Suppressor macrophage (primary cell): ENCODE results near the gene ELMOD1.
A peak's percentile ranks its signal among the peaks of the same experiment; 100 is the strongest.

Experiments used
- DNase-seq, 4 experiments: peaks; one replicate each; pipeline ENCODE4 v3.0.0-alpha.2; 2020 to 2022

ELMOD1 gene

DNA sequence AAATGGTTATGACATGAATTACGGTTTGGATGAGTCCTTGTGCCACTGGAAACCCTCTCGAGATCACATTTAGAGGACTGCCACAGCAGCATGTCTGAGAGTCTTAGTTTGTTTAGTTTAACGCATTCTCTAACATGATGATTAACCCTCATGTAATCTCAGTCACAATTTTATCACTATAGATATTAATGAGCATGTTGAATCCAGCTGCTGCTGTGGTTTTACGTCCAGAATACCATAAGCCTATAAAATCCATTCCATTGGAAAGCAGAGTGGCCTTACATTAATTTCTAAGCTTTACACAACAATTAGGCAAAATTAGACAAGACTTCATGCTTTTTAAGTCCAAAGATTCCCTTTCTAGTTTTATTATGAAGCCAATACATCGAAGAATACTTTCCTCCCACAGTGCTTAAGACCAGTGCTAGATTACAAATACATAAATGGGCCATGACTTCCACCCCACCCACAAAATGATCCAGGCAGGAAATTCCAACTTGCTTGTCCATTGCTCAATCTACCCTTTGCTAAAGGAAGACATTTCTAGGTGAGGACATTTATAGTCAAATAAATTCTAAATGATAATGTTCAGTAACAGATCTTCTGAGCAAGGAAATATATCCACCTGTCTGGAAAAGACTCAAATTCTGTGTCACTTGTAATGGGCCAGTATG, 3.5 kb upstream of the ELMOD1 start:
- no peak for DNase-seq

DNA sequence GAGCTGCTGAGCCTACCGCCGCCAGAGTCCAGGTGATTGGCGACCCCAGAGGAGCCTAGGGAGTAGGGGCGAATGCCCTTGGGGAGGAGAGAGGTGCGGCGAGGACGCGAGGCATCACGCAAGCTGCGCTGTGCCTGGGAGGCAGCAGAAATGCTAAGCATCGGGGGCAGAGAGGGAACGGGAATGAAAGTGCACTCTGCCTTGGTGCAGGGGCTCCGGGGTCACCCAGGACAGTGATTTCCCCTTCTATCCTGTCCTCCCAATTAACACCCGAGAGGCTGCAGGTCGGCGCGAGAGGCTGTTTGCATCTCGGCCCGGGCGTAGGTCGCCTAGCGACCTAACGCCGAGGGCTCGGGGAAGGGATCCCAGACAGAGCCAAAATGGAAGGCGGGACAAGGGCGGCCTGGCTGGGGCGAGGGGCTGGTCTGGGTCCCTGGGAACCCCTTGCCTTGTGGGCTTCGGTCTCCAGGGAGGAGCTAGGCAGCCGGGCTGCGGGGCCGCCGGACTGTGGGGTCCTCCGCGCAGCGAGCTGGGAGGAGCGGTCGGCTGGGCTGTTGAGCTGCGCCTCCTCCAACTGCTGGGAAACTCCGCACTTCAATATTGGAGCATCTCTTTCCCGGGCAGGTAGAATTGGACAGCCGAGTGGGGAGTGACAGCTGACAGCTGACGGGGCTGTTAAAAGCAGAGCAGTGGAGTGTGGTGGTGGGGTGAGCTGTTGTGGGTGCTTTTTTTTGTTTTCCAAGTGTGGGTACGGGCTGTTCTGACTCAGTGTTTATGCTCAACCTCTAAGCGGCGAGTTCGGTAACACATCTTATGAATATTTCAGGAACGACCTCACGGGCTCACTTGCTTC, 657 bp downstream of the ELMOD1 start:
- peak in 1 of 4 experiments; percentile 12 for DNase-seq

DNA sequence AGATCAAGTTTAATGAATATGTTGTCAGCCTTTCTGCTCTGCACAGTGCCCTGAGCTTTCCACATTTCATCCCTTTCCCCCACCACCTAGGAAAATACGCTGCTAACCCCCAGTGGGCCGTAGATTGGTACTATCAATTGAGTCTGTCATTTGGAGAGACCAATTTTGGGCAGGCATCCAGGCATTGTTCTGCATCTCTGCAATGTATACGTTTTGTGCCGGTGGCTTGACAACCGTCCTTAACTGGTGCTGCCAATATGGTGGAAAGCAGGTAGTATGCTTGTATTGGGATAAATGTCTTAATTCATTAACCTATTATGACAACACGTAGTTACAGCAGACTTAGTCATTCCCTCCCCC, 1.3 kb downstream of the ELMOD1 start:
- no peak for DNase-seq

GRCh38 chr11:107592813-107593212, 1.9 kb downstream of the ELMOD1 start:
- no peak for DNase-seq

DNA sequence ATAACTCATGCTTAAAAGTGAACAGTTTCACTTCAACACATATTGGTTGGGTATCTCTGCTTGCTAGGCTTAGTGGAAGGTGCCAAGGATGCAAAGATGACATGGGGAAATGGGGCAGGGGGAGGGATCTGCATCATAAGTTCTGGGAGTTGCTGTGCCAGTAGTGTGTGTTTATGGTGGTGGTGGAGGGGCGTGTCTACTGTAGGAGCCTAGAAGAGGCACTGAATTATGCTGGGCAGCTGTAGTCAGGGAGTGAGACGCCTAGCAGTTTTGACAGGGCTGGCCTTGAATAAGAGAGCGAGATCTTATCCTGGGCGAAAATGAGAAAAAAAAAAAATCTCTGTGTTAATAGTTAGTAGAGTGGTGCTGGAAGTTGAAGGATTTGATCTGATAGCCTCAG, 3.0 kb downstream of the ELMOD1 start:
- DNase-seq = no peak

DNA sequence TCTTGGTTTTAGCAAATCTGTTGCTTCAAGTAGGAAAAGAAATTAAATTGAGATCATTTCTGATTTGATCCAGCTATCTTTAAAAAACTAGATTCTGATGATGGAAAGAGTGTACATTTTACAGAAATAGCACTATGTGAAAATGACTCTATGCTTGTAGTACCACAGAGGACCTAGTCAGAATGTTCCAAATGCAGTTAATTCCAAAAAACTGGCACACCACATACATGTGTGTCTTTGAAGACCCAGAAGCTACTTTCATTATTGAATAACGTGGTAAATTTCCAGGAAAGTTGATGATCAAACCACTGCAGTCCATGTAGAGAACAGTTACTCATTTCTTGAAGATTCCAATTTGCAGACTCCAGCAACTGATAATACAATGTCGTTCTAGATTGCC, 3.8 kb downstream of the ELMOD1 start:
- DNase-seq = no peak

DNA sequence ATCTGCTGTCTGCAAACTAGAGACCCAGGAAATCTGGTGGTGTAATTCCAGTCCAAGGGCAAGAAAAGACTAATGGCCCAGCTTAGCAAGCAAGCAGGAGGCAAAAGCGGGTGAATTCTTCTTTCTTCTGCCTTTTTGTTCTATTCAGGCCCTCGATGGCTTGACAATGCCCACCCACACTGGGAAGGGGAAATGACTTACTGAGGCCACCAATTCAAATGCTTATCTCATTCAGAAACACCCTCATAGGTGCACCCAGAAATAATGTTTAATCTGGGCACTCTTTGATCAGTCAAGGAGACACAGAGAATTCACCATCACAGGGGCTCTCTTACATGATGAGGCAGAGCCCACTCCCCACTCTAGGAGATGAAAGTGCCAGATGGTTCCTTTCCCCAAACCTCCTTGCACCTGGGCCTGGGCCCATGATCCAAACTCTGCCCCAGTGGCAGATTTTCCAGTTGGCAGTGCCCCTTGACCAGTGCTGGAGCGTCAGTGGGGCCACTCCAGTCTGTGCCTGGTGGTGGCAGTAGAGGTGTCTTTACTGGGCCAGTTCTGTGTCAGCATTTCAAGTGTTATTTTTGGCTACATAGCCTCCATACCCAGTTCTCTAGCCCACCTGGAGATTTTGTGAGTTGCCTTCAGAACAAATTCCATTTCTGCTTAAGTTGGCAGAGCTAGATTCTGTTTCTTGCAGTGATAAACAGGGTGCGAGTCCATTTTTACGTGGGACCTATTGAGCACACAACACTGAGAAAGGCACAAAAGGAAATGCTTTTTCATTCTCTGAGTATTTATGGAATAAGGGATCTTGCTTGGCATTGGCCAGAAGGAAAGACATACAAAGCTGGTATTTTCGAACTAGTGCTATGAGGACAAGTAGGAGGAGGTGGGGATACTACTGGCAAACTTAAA, 7.5 kb downstream of the ELMOD1 start:
- DNase-seq = peak in 3 of 4 experiments; percentile 11 to 28 (median 13)

- no peak for DNase-seq
Measured at GRCh38 chr11:107605061-107606006, 14.4 kb downstream of the ELMOD1 start.

GRCh38 chr11:107606141-107606540, 15.2 kb downstream of the ELMOD1 start:
- no peak for DNase-seq

DNA sequence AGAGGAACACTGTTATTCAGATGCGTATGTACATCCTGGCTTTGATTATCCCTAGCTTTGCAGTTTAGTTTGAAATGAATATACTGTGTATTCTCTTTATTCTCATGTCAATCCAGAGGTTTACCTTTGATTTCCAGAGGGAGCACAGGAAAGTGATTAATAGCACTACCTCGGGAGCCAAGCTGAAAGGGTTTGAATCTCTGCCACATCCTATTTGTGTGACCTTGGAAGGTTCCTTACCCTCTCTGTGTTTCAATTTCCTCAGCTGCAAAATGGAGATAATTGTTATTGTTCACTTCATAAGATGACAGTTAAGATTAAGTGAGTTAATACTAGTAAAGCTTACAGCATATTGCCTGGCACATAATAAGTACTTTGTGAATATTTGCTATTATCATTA, 17.9 kb downstream of the ELMOD1 start:
- no peak for DNase-seq

DNA sequence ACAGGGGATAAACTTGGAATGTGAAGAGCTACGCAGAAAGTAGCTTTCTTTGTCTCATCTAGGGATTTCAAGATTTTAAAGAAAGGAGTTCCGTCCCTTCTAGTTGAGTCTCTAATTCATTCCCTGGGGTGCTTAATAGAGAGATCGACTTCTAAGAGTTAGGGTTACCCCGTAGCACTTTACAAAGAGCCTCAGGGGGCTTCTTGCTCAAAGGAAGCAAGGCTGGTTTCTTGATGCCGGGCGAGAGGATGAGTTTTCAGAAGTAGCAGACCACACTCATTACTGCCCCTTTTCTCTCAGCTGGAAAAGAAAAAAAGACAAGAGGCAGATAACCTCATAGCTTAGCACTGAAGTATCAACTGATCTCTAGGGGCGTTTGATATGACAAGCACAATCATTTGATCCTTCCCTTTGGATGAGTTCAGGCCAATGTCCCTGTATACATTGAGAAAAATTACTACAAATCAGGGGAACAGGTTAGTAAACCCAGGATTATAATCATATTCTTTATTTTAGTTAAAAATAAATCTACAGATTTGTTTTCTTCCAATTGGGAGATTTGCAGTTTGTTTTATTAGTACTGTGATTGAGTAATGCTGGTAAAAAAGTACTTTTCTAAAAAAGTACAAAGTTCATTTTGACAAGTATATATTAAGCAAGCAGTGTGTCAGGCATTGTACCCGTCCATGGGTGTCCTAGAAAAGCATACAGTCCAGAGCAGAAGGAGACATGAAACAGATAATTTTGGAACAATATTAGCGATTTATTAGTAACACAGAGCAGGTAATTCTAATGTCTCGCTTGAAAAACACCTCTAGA, 18.7 kb downstream of the ELMOD1 start:
- DNase-seq = no peak

GRCh38 chr11:107612445-107612844, 21.5 kb downstream of the ELMOD1 start:
- no peak for DNase-seq

DNA sequence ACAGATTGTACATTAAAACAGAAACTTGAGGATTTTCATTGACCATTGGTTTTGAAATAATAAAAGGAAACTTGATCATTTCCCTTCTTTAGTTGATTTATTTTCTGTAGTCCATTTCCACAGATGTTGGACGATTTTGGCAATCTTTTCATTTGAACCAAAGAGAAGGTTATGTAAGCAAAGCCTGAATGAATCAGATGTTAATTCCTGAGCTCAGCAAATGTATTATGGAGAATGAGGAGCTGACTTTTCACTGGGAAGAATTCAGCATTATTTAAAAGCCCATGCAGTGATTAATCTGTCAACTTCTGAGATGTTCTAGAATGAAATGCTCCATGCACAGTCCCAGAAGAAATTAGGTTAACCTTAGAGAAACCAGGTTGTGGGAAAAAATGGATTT, 29.0 kb downstream of the ELMOD1 start:
- DNase-seq = no peak

DNA sequence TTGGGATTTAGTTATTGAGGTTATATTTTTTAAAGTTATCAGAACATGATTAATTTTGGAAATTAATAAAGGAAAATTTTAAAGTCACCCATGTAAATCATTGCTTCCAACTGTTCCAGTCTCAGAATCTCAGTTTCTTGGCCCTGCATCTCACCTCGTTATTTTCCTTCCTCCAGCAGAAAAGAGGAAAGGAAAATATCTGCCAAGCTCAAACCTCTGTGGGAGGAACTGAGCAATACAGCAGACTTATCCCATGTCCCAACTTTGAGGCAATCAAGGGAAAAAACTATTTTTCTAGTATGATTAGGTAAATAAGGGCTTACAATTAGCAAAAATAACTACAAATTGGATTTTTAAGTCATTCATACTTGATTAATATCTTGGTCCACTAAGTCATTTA, 30.1 kb downstream of the ELMOD1 start:
- DNase-seq = no peak

- no peak for DNase-seq
Measured at GRCh38 chr11:107623183-107623582, 32.2 kb downstream of the ELMOD1 start.

DNA sequence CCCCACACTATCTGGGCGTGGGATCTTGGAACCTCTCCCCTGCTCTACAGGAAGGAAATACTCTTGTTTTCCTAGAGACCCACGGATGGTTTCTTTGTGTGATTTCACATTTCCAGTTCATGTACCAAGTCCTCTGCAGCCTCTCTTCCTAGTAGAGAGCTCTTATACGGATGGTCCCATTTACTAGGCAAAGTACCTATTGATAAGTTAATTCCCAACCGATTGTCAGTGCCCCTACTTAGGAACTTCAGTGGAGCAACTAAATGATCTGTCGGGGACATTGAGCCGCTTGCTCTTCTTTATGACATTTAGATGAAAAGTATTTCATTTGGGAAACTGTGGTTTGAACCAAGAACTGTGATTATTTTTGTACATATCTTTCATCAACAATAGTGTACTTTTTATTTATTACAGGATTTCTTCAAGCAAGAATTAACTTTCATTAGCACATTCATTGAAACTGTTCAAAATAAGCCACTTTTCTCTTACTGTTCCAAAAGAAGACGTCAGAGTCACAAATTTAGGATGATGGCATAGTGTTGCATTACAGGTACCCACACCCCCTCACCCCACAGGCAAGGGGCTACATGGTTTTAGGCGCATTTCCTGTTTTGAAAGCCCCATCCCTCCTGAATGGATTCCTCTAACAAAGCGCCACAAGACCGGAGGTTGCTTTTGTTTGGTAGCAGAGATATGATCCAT, 34.2 kb downstream of the ELMOD1 start:
- DNase-seq = no peak

DNA sequence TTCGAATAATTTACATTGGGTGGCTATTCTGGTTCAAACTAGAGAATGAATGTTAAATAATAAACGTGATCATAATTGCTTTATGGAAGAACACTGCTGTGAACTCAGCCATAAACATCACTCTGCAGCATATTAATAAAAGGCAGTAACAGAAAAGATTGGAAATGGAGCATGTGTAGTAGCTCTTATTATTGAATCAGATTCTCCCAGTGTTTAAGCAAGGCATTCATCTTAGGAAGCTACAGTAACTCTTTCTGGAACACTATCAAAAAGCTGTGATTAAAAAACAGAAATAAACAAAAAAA, 34.7 kb downstream of the ELMOD1 start:
- DNase-seq = no peak

DNA sequence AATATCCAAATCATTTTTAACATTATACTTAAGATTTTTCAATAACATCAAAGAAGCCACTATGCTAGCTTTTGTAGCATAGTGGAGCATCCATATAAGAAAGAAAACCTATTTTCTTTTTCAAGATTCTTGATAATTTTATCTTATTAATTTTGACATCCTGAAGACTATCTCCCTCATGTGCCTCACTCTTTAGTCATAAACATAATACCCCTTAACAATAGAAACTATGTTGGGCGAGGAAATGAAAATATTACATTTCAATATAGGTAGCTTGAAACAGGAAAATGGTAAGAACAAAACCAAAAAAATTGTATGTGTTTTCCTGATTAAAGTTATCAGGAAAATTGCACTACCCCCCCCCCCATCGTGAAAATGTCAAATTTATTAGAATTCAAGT, 40.1 kb downstream of the ELMOD1 start:
- DNase-seq = no peak

GRCh38 chr11:107631931-107632330, 41.0 kb downstream of the ELMOD1 start:
- no peak for DNase-seq

- DNase-seq = no peak
Measured at GRCh38 chr11:107646783-107647182, 55.8 kb downstream of the ELMOD1 start.

DNA sequence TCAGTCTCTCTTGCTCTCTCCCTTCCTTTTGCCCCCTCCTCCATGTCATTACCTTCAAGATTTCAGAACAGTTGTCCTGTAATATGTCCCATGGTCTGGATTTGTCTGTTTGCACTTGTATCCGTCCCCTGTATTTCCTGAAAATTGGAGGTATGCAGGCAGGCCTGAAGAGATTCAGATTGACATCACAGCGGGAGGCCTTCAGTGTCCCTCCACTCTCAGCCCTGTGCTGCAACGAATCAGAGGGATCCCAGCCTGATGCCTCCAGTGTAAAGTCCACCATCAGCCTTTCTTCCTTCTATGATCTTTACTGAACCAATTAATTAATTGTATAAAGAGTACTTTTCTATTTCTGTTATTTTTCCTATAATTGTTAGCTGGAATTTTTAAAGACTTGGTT, 57.3 kb downstream of the ELMOD1 start:
- DNase-seq = no peak
